Smooth muscle cell (in vitro differentiated cells): ENCODE data around the gene PAGR1. TPM values are rescaled to one million over a fixed set of nuclear protein-coding genes. Genes with fewer than 3 reads are reported as not detected.
"Not testable (repeated sequence)": the region's sequence is repeated elsewhere in the genome, so short reads cannot be mapped to it uniquely, and the experiment has no call there.

ENCODE experiments used
- DNase-seq: peaks from one replicate; lab custom pipeline; 2025; ENCODE audit not compliant: unreplicated experiment; lab: John Stamatoyannopoulos, UW
- H2AFZ ChIP-seq: fragments of 200-600 bp; sonication (generic); 2 replicates; pipeline ENCODE4 v1.6.0; 2016; ENCODE audit warnings: antibody characterized with exemption, low read depth, mild to moderate bottlenecking
- H3F3A ChIP-seq: fragments of 200-600 bp; sonication (generic); 2 replicates; pipeline ENCODE4 v1.6.0; 2017; ENCODE audit warnings: antibody characterized with exemption, low read depth
- H3K27ac ChIP-seq: fragments of 200-600 bp; sonication (generic); 2 replicates; pipeline ENCODE4 v1.5.1; 2016; ENCODE audit warnings: low read depth, mild to moderate bottlenecking
- H3K27me3 ChIP-seq: fragments of 200-600 bp; sonication (generic); 2 replicates; pipeline ENCODE4 v1.6.1; 2016; ENCODE audit warnings: low read depth, mild to moderate bottlenecking
- H3K36me3 ChIP-seq: fragments of 200-600 bp; sonication (generic); 2 replicates; pipeline ENCODE4 v1.5.1; 2016; ENCODE audit warnings: low read depth
- H3K4me1 ChIP-seq: fragments of 200-600 bp; sonication (generic); 2 replicates; pipeline ENCODE4 v1.5.1; 2016; ENCODE audit warnings: low read depth
- H3K4me2 ChIP-seq: fragments of 200-600 bp; sonication (generic); 2 replicates; pipeline ENCODE4 v1.6.0; 2016; ENCODE audit warnings: mild to moderate bottlenecking
- H3K4me3 ChIP-seq: fragments of 200-600 bp; sonication (generic); 2 replicates; pipeline ENCODE4 v1.5.1; 2016; ENCODE audit warnings: mild to moderate bottlenecking
- H3K79me2 ChIP-seq: fragments of 200-600 bp; sonication (generic); 2 replicates; pipeline ENCODE4 v1.6.0; 2016; ENCODE audit warnings: low read depth, mild to moderate bottlenecking
- H3K9ac ChIP-seq: fragments of 200-600 bp; sonication (generic); 2 replicates; pipeline ENCODE4 v1.6.0; 2016; ENCODE audit warnings: low read depth
- H3K9me3 ChIP-seq: fragments of 200-600 bp; sonication (generic); replicated peaks from 2 replicates; pipeline ENCODE4 v1.5.1; 2016; ENCODE audit warnings: low read depth
- H4K20me1 ChIP-seq: fragments of 200-600 bp; sonication (generic); 2 replicates; pipeline ENCODE4 v1.6.0; 2016; ENCODE audit warnings: low read depth
- WGBS: methylation state at CpG from one replicate; pipeline ENCODE4 v1.1.7; 2016; ENCODE audit warnings: low lambda C conversion rate; 5-methylcytosine and 5-hydroxymethylcytosine counted together
- polyA plus RNA-seq: library from polyadenylated mRNA; unstranded; fragments of >200 nt; fragmentation: Nextera tagmentation; extraction: Ambion mirVana; gene quantifications from 2 replicates; pipeline ENCODE4 v1.2.1, GENCODE V29; 2016
- small RNA-seq: library from RNA; depleted of rRNA; stranded (forward); fragments of <200 nt; gene quantifications from one replicate; pipeline ENCODE3, GENCODE V24; 2014
- total RNA-seq: library from RNA; depleted of rRNA; stranded (reverse); fragments of >200 nt; gene quantifications from 2 replicates; pipeline ENCODE4 v1.2.3, GENCODE V29; 2014
- TF ChIP-seq, protein P1 (sequence below): fragments of 200-600 bp; sonication (generic); IDR thresholded peaks from 2 replicates; pipeline ENCODE4 v1.5.1; 2017; ENCODE audit warnings: borderline replicate concordance, mild to moderate bottlenecking, antibody characterized with exemption; ENCODE audit not compliant: insufficient read depth, poor library complexity, severe bottlenecking

Gene PAGR1
- total and polyA plus RNA-seq, 2 experiments from 2014 or later: 15.6 to 34.5 TPM

DNA sequence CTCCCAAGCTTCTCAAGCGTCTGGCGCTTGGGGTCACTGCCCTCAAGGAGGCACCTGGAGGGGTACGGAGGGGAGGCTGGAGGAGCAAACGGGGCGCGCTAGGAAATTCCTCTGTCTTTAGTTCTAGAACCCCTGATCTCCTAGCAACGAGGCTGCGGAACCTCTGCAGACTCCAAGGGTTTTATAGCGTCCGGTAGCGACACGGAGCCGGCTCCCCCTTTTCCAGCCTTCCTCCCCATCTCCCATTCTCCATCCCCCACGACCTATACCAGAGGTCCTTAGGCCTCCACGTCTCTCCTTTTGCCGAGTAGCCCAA lies 47.7 kb downstream of the PAGR1 start:
- no peaks in the 10 kb centered on the region for H3K27me3 ChIP-seq
- H3K36me3 ChIP-seq: no peaks in the 10 kb centered on the region
- DNase-seq: no peak
- no peaks in the 10 kb centered on the region for H4K20me1 ChIP-seq
- no peaks in the 10 kb centered on the region for H3K9me3 ChIP-seq
- H3K9ac ChIP-seq: no peak overlapping the region
- peak overlapping the region; percentile 83 for H3K4me2 ChIP-seq
- peak overlapping the region; percentile 90 for H3K27ac ChIP-seq
- 33% methylated on average over 16 of the region's 16 CpGs for WGBS
- H3K4me1 ChIP-seq: peaks cover 15% of the 10 kb centered on the region
- peaks cover 15% of the 10 kb centered on the region for H3K79me2 ChIP-seq
- H3K4me3 ChIP-seq: peak overlapping the region; percentile 73
- TF ChIP-seq, protein P1, sequence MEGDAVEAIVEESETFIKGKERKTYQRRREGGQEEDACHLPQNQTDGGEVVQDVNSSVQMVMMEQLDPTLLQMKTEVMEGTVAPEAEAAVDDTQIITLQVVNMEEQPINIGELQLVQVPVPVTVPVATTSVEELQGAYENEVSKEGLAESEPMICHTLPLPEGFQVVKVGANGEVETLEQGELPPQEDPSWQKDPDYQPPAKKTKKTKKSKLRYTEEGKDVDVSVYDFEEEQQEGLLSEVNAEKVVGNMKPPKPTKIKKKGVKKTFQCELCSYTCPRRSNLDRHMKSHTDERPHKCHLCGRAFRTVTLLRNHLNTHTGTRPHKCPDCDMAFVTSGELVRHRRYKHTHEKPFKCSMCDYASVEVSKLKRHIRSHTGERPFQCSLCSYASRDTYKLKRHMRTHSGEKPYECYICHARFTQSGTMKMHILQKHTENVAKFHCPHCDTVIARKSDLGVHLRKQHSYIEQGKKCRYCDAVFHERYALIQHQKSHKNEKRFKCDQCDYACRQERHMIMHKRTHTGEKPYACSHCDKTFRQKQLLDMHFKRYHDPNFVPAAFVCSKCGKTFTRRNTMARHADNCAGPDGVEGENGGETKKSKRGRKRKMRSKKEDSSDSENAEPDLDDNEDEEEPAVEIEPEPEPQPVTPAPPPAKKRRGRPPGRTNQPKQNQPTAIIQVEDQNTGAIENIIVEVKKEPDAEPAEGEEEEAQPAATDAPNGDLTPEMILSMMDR: no peak
- no peaks in the 10 kb centered on the region for H3F3A ChIP-seq
- H2AFZ ChIP-seq: peak overlapping the region; percentile 43

DNA sequence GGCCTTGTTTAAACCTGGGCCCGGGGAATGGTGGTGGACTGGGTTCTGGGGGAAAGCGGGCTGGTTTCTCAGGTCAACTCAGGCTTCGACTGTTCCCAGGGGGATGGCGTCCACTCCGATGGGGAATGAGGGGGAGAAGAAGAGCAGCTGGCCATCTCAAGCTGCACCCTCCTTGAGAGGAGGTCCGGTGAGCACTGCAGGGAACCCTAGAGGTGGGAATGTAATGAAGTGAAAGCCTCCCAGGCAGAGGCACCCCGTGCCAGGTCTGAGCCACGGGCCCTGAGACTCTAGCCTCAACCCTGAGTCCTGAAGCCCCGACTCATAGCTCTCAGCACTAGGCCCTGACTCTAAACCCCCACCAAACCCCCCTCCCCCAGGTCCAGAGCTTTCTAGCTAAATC lies 48.3 kb downstream of the PAGR1 start:
- Histone ChIP-seq H3K4me2 (no peak overlapping the region), H3K79me2 (peaks cover 15% of the 10 kb centered on the region), H3K9me3 (no peaks in the 10 kb centered on the region), H3K4me3 (no peak overlapping the region), H2AFZ (peak overlapping the region; percentile 43), H3K27ac (no peak overlapping the region), H3K36me3 (no peaks in the 10 kb centered on the region), H3K4me1 (peaks cover 15% of the 10 kb centered on the region), H3K9ac (no peak overlapping the region), H3F3A (no peaks in the 10 kb centered on the region), H3K27me3 (no peaks in the 10 kb centered on the region), H4K20me1 (no peaks in the 10 kb centered on the region)
- WGBS: 97% methylated on average over 7 of the region's 9 CpGs
- TF ChIP-seq, protein P1: no peak
- DNase-seq: no peak

GRCh38 chr16:29868396-29869009 lies 52.6 kb downstream of the PAGR1 start:
- Histone ChIP-seq H3K27me3 (no peaks in the 10 kb centered on the region), H3F3A (no peaks in the 10 kb centered on the region), H2AFZ (no peak overlapping the region), H3K9ac (no peak overlapping the region), H3K36me3 (no peaks in the 10 kb centered on the region), H3K27ac (no peak overlapping the region), H3K79me2 (no peaks in the 10 kb centered on the region), H3K4me1 (peaks cover 3% of the 10 kb centered on the region), H3K4me2 (no peak overlapping the region), H3K9me3 (no peaks in the 10 kb centered on the region), H4K20me1 (no peaks in the 10 kb centered on the region), H3K4me3 (no peak overlapping the region)
- no peak for DNase-seq
- TF ChIP-seq, protein P1: no peak
- 77% methylated on average over 8 of the region's 8 CpGs for WGBS

DNA sequence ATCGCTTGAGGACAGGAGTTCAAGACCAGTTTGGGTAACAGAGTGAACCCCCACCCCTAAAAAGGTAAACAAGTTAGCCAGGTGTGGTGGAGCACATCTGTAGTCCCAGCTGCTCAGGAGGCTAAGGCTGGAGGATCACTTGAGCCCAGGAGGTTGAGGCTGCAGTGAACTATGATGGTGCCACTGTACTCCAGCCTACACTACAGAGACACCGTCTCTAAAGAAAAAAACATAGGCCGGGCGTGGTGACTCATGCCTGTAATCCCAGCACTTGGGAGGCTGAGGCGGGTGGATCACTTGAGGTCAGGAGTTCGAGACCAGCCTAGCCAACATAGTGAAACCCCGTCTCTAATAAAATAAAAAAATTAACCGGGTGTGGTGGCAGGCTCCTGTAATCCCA lies 53.1 kb downstream of the PAGR1 start:
- not testable (repeated sequence) for H2AFZ ChIP-seq, H3K36me3 ChIP-seq, H3F3A ChIP-seq, H3K4me2 ChIP-seq, H3K4me3 ChIP-seq, H3K27ac ChIP-seq, H3K9me3 ChIP-seq, DNase-seq, H3K79me2 ChIP-seq, H3K27me3 ChIP-seq, H3K9ac ChIP-seq, H3K4me1 ChIP-seq, H4K20me1 ChIP-seq
- 87% methylated on average over 8 of the region's 8 CpGs for WGBS

Small RNA genes lying within 50 kb of the gene (small RNA-seq; reads per million reads assigned to genes)
- gene AC009133.6 (not detected), gene AC120114.4 (not detected)

Other genes starting within 250 kb of the PAGR1 start
- gene SPN, start 152.9 kb upstream of the PAGR1 start, total RNA-seq: not detected in 2 replicates
- not detected in 2 replicates for gene SPN, start 152.9 kb upstream of the PAGR1 start, polyA plus RNA-seq
- 67.4 and 69.6 TPM in 2 replicates for gene QPRT, start 137.0 kb upstream of the PAGR1 start, total RNA-seq
- gene QPRT, start 137.0 kb upstream of the PAGR1 start, polyA plus RNA-seq: 152 and 196 TPM in 2 replicates
- gene C16orf54, start 70.2 kb upstream of the PAGR1 start, total RNA-seq: not detected in 2 replicates
- not detected in 2 replicates for gene C16orf54, start 70.2 kb upstream of the PAGR1 start, polyA plus RNA-seq
- gene ZG16, start 37.9 kb upstream of the PAGR1 start, total RNA-seq: not detected in 2 replicates
- not detected in 2 replicates for gene ZG16, start 37.9 kb upstream of the PAGR1 start, polyA plus RNA-seq
- gene KIF22, start 25.4 kb upstream of the PAGR1 start, total RNA-seq: 16.0 and 19.8 TPM in 2 replicates
- gene KIF22, start 25.4 kb upstream of the PAGR1 start, polyA plus RNA-seq: 33.5 and 35.7 TPM in 2 replicates
- 77.2 and 104 TPM in 2 replicates for gene MAZ, start 9.6 kb upstream of the PAGR1 start, total RNA-seq
- gene MAZ, start 9.6 kb upstream of the PAGR1 start, polyA plus RNA-seq: 215 and 229 TPM in 2 replicates
- 12.2 and 25.9 TPM in 2 replicates for gene PRRT2, start 4.0 kb upstream of the PAGR1 start, total RNA-seq
- gene PRRT2, start 4.0 kb upstream of the PAGR1 start, polyA plus RNA-seq: 12.2 and 20.1 TPM in 2 replicates
- gene MVP, start 4.3 kb downstream of the PAGR1 start, total RNA-seq: 47.5 and 57.4 TPM in 2 replicates
- 110 and 123 TPM in 2 replicates for gene MVP, start 4.3 kb downstream of the PAGR1 start, polyA plus RNA-seq
- gene CDIPT, start 47.1 kb downstream of the PAGR1 start, total RNA-seq: 61.4 and 63.2 TPM in 2 replicates
- gene CDIPT, start 47.1 kb downstream of the PAGR1 start, polyA plus RNA-seq: 90.7 and 118 TPM in 2 replicates
- 23.8 and 178 TPM in 2 replicates for gene SEZ6L2, start 83.4 kb downstream of the PAGR1 start, total RNA-seq
- 37.5 and 46.1 TPM in 2 replicates for gene SEZ6L2, start 83.4 kb downstream of the PAGR1 start, polyA plus RNA-seq
- gene ASPHD1, start 84.3 kb downstream of the PAGR1 start, total RNA-seq: 4.1 and 7.1 TPM in 2 replicates
- 26.1 and 28.8 TPM in 2 replicates for gene ASPHD1, start 84.3 kb downstream of the PAGR1 start, polyA plus RNA-seq
- 8.0 and 16.3 TPM in 2 replicates for gene KCTD13, start 110.1 kb downstream of the PAGR1 start, total RNA-seq
- gene KCTD13, start 110.1 kb downstream of the PAGR1 start, polyA plus RNA-seq: 23.6 and 30.5 TPM in 2 replicates
- 99.2 and 107 TPM in 2 replicates for gene TMEM219, start 145.9 kb downstream of the PAGR1 start, total RNA-seq
- 176 and 186 TPM in 2 replicates for gene TMEM219, start 145.9 kb downstream of the PAGR1 start, polyA plus RNA-seq
- 26.2 and 26.8 TPM in 2 replicates for gene TAOK2, start 157.7 kb downstream of the PAGR1 start, total RNA-seq
- gene TAOK2, start 157.7 kb downstream of the PAGR1 start, polyA plus RNA-seq: 26.0 TPM in 2 replicates
- gene HIRIP3, start 179.5 kb downstream of the PAGR1 start, total RNA-seq: 11.3 and 17.0 TPM in 2 replicates
- 13.2 and 13.9 TPM in 2 replicates for gene HIRIP3, start 179.5 kb downstream of the PAGR1 start, polyA plus RNA-seq
- gene INO80E, start 180.1 kb downstream of the PAGR1 start, total RNA-seq: 92.2 and 181 TPM in 2 replicates
- gene INO80E, start 180.1 kb downstream of the PAGR1 start, polyA plus RNA-seq: 17.7 and 19.3 TPM in 2 replicates
- 0.09 TPM in 1 of 2 replicates, not detected in the other for gene DOC2A, start 194.9 kb downstream of the PAGR1 start, total RNA-seq
- not detected in 2 replicates for gene DOC2A, start 194.9 kb downstream of the PAGR1 start, polyA plus RNA-seq
- gene C16orf92, start 207.0 kb downstream of the PAGR1 start, total RNA-seq: not detected in 2 replicates
- not detected in 2 replicates for gene C16orf92, start 207.0 kb downstream of the PAGR1 start, polyA plus RNA-seq
- gene TLCD3B, start 215.1 kb downstream of the PAGR1 start, total RNA-seq: 0.45 TPM in 1 of 2 replicates, not detected in the other
- 0.48 and 1.3 TPM in 2 replicates for gene TLCD3B, start 215.1 kb downstream of the PAGR1 start, polyA plus RNA-seq
- gene ALDOA, start 249.6 kb downstream of the PAGR1 start, total RNA-seq: 1,112 and 1,146 TPM in 2 replicates
- gene ALDOA, start 249.6 kb downstream of the PAGR1 start, polyA plus RNA-seq: 2,844 and 2,856 TPM in 2 replicates